Gastrocnemius medialis (tissue), 4 donors: ENCODE measurements around the gene GAS7. TPM values are rescaled to one million over a fixed set of nuclear protein-coding genes. Genes with fewer than 3 reads are reported as not detected.

Experiments
- ATAC-seq, 2 donors: fragments of 150-250 bp; one replicate each; pipeline ENCODE4 v1.9.1; 2016
- DNase-seq, 2 donors: peaks; one replicate each; pipeline ENCODE4 v3.0.0-alpha.2; 2019
- H3K27ac ChIP-seq, 4 donors: fragments of 200-600 bp; sonication (generic); 1 replicate in 1 of 4; 2 replicates in 3 of 4; pipeline ENCODE4 v1.5.1; 2016 to 2018; ENCODE audit warnings: mild to moderate bottlenecking in 2 of 4, moderate library complexity in 1 of 4
- H3K27me3 ChIP-seq, 3 donors: fragments of 200-600 bp; sonication (generic) in 2 of 3; 1 replicate in 1 of 3; 2 replicates in 2 of 3; pipeline versions ENCODE4 v1.5.1 to v1.6.0; 2016 to 2019; ENCODE audit warnings: mild to moderate bottlenecking in 1 of 3, moderate library complexity in 1 of 3
- H3K36me3 ChIP-seq, 2 donors: fragments of 200-600 bp; sonication (generic) in 1 of 2; one replicate each; pipeline ENCODE4 v1.5.1; 2017 to 2018
- H3K4me1 ChIP-seq, 2 donors: fragments of 200-600 bp; sonication (generic) in 1 of 2; one replicate each; pipeline ENCODE4 v1.5.1; 2016 to 2017; ENCODE audit warnings: mild to moderate bottlenecking in 2 of 2
- H3K4me3 ChIP-seq, 4 donors: fragments of 200-600 bp; sonication (generic) in 3 of 4; 1 replicate in 1 of 4; 2 replicates in 3 of 4; pipeline ENCODE4 v1.5.1; 2016 to 2019; ENCODE audit warnings: mild to moderate bottlenecking in 2 of 4
- H3K9me3 ChIP-seq, 3 donors: fragments of 200-600 bp; sonication (generic) in 2 of 3; 1 replicate in 1 of 3; 2 replicates in 2 of 3; pipeline ENCODE4 v1.5.1; 2016 to 2019
- POLR2A ChIP-seq, 2 donors: fragments of 450-650 bp; IDR thresholded peaks; one replicate each; pipeline ENCODE4 v1.6.1; 2017; ENCODE audit warnings: antibody characterized with exemption in 2 of 2, mild to moderate bottlenecking in 2 of 2, moderate library complexity in 2 of 2
- in situ Hi-C, 4 donors: fragments of 200-750 bp; cut with MboI; loops; one replicate each; pipeline versions ENCODE4 v1.15.0 to v1.8.0; 2017; ENCODE audit warnings: low sequenced_read_pairs in 4 of 4
- intact Hi-C: fragments of 100-400 bp; cut with DNase I; formaldehyde crosslinking; loops from one replicate; pipeline ENCODE4 v1.15.1; 2023; ENCODE audit warnings: low total_unique reads
- total RNA-seq, 4 donors: library from RNA; depleted of rRNA; stranded (reverse); fragments of >200 nt; gene quantifications; one replicate each; pipeline versions ENCODE4 v1.1.0 to v1.2.3, GENCODE V29; 2016
- TF ChIP-seq, protein P1 (sequence below), 5 experiments: fragments of 450-650 bp in 3 of 5; fragments of 200-600 bp in 2 of 5; sonication (generic) in 2 of 5; IDR thresholded peaks in 4 of 5; conservative IDR thresholded peaks in 1 of 5; 1 replicate in 4 of 5; 2 replicates in 1 of 5; pipeline ENCODE4 v1.5.1; 2016 to 2019; ENCODE audit warnings: antibody characterized with exemption in 5 of 5, mild to moderate bottlenecking in 3 of 5, moderate library complexity in 3 of 5

GAS7 gene
- total RNA-seq, 4 donors from 2014 or later: 5.8 to 7.1 (median 6.1) TPM

- TF ChIP-seq POLR2A (IDR thresholded peaks at IDR 0.05): no peak
- TF ChIP-seq, protein P1, sequence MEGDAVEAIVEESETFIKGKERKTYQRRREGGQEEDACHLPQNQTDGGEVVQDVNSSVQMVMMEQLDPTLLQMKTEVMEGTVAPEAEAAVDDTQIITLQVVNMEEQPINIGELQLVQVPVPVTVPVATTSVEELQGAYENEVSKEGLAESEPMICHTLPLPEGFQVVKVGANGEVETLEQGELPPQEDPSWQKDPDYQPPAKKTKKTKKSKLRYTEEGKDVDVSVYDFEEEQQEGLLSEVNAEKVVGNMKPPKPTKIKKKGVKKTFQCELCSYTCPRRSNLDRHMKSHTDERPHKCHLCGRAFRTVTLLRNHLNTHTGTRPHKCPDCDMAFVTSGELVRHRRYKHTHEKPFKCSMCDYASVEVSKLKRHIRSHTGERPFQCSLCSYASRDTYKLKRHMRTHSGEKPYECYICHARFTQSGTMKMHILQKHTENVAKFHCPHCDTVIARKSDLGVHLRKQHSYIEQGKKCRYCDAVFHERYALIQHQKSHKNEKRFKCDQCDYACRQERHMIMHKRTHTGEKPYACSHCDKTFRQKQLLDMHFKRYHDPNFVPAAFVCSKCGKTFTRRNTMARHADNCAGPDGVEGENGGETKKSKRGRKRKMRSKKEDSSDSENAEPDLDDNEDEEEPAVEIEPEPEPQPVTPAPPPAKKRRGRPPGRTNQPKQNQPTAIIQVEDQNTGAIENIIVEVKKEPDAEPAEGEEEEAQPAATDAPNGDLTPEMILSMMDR (IDR thresholded peaks at IDR 0.05 in 4 of 5, conservative IDR thresholded peaks at IDR 0.05 in 1 of 5): no peak
- Histone ChIP-seq H3K9me3 (peaks cover 0 to 7% (median 0%) of the 10 kb centered on the region in 3 donors), H3K27me3 (no peaks in the 10 kb centered on the region), H3K4me3 (no peak overlapping the region), H3K4me1 (no peaks in the 10 kb centered on the region), H3K27ac (no peak overlapping the region), H3K36me3 (no peaks in the 10 kb centered on the region)
- no peak for DNase-seq
- intact Hi-C loops: no loop called here
- in situ Hi-C loops: no loop called here
- ATAC-seq: no peak
These were observed 10.3 kb upstream of the GAS7 start for GRCh38 chr17:10208604-10209193.

- intact Hi-C loops: no loop called here
- Histone ChIP-seq H3K4me1 (no peaks in the 10 kb centered on the region), H3K4me3 (no peak overlapping the region), H3K9me3 (peaks cover 0 to 7% (median 0%) of the 10 kb centered on the region in 3 donors), H3K27ac (no peak overlapping the region), H3K36me3 (no peaks in the 10 kb centered on the region), H3K27me3 (no peaks in the 10 kb centered on the region)
- no peak for TF ChIP-seq POLR2A (IDR thresholded peaks at IDR 0.05)
- TF ChIP-seq, protein P1 (IDR thresholded peaks at IDR 0.05 in 4 of 5, conservative IDR thresholded peaks at IDR 0.05 in 1 of 5): no peak
- DNase-seq: no peak
- in situ Hi-C loops: no loop called here
- ATAC-seq: no peak
These were observed 8.7 kb upstream of the GAS7 start for GRCh38 chr17:10207153-10207552.

DNA sequence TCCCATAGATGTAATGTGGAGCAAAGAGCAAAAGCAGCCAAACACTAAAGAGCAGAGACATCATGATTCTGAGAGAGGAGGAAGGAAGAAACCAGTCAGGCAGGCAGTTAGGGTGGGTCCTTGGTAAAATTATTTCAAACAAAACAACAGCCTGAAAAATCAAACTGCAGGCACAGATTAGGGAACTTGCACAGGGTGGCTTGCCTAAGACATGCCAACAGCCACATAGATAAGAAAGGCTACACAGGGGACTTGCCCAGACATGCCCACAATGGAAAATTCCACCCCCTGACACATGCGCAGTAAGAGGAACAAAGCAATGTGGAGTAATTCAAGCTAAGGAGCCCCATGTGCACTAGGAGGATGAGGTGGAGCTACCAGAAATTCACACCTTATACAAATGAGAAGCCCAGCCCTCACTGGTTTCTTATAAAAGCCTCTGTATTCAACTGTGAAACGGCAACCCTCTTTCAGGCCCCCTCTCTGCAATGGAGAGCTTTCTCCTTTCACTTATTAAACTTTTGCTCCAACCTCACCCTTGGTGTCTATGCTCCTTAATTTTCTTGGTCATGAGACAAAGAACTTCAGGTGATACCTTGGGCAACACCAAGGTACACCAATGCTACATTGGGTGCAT is 7.3 kb upstream of the GAS7 start:
- intact Hi-C loops: no loop called here
- peaks cover 0 to 7% (median 0%) of the 10 kb centered on the region in 3 donors for H3K9me3 ChIP-seq
- DNase-seq (no peak), ATAC-seq (no peak)
- H3K27me3 ChIP-seq: no peaks in the 10 kb centered on the region
- no peak overlapping the region for H3K27ac ChIP-seq
- in situ Hi-C loops: no loop called here
- no peaks in the 10 kb centered on the region for H3K36me3 ChIP-seq
- H3K4me1 ChIP-seq: no peaks in the 10 kb centered on the region
- no peak overlapping the region for H3K4me3 ChIP-seq
- TF ChIP-seq, protein P1 (IDR thresholded peaks at IDR 0.05 in 4 of 5, conservative IDR thresholded peaks at IDR 0.05 in 1 of 5): no peak
- no peak for TF ChIP-seq POLR2A (IDR thresholded peaks at IDR 0.05)

- Histone ChIP-seq H3K27ac (no peak overlapping the region), H3K4me3 (no peak overlapping the region), H3K4me1 (no peaks in the 10 kb centered on the region), H3K36me3 (no peaks in the 10 kb centered on the region), H3K9me3 (peaks cover 0 to 7% (median 0%) of the 10 kb centered on the region in 3 donors), H3K27me3 (peaks cover 15 to 19% (median 16%) of the 10 kb centered on the region in 3 donors)
- ATAC-seq (no peak), DNase-seq (no peak)
- in situ Hi-C loops: no loop called here
- intact Hi-C loops: no loop called here
- TF ChIP-seq, protein P1 (IDR thresholded peaks at IDR 0.05 in 4 of 5, conservative IDR thresholded peaks at IDR 0.05 in 1 of 5): no peak
- no peak for TF ChIP-seq POLR2A (IDR thresholded peaks at IDR 0.05)
These were observed 3.3 kb upstream of the GAS7 start for GRCh38 chr17:10201680-10202079.
